MV-4-11 (cell line): ENCODE measurements around the gene SNTG2.
"Not testable (repeated sequence)": the region's sequence is repeated elsewhere in the genome, so short reads cannot be mapped to it uniquely, and the experiment has no call there.

ENCODE experiments used
- DNase-seq: peaks from one replicate; lab custom pipeline; 2025; lab: John Stamatoyannopoulos, UW

Gene SNTG2

DNA sequence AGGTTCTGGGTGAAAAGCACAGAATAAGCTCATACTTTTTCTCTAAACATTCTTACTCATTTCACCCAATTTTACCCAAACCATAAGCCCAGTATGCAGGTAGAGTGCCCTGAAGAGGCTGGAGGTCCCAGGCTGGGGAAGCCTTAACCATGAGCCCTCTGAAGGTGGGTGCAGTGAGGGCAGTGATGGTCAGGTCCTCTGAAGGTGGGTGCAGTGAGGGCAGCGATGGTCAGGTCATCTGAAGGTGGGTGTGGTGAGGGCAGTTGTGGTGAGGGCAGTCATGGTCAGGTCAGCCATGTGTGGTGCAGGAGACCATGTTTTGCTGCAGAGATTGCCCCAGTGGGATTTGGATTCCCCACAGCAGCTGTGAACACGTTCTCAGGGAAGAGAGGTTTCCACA lies 148.8 kb downstream of the SNTG2 start:
- DNase-seq, result no peak

DNA sequence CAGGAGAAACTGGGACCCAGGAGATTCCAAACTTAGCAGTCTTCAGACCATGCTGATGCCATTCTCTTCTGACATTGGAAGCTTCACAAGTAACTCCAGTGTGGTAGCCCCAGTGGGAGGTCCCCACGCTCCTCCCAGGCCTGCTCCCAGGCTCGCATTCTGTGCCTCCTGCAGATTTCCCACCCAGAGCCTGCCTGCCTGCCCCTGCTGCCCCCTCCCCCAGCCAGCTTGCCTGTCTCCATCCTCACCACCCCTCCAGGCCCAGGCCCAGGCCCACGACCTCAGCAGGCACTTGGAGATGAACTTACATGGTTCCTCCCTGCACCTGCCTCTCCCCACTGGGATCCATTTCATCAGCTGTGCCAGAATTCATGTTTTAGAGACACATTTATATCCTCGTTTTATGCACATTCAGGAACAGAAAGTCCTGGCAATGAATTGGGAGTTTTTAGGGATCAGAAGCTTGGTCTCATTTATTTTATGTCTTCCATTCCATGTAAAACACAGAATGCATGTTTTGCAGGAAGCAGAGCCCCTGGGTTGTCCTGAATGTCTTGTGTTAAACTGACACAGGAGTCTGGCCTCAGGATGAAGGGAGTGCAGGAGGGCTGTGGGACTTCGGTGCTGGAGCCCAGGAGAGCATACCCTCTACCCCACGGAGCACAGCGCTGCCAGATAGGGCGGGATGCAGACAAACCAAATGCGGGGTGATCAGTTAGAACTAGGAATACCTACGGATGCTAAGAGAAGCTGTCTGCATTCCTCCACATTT lies 150.5 kb downstream of the SNTG2 start:
- no peak for DNase-seq

GRCh38 chr2:1101982-1102590 lies 151.4 kb downstream of the SNTG2 start:
- DNase-seq, result no peak

GRCh38 chr2:1104364-1104763 lies 153.7 kb downstream of the SNTG2 start:
- DNase-seq, result no peak

DNA sequence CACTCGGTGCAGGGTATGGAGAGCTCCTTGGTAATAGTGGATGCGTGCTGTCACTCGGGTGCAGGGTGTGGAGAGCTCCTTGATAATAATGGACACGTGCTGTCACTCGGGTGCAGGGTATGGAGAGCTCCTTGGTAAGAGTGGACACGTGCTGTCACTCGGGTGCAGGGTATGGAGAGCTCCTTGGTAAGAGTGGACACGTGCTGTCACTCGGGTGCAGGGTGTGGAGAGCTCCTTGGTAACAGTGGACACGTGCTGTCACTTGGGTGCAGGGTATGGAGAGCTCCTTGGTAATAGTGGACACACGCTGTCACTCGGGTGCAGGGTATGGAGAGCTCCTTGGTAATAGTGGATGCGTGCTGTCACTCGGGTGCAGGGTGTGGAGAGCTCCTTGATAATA lies 155.7 kb downstream of the SNTG2 start:
- not testable (repeated sequence) for DNase-seq

- DNase-seq, result no peak
These were observed 165.3 kb downstream of the SNTG2 start for GRCh38 chr2:1115843-1116539.

- no peak for DNase-seq
These were observed 166.9 kb downstream of the SNTG2 start for GRCh38 chr2:1117569-1117968.

- DNase-seq, result no peak
These were observed 174.6 kb downstream of the SNTG2 start for GRCh38 chr2:1125217-1125616.

- no peak for DNase-seq
These were observed 175.2 kb downstream of the SNTG2 start for GRCh38 chr2:1125633-1126370.

DNA sequence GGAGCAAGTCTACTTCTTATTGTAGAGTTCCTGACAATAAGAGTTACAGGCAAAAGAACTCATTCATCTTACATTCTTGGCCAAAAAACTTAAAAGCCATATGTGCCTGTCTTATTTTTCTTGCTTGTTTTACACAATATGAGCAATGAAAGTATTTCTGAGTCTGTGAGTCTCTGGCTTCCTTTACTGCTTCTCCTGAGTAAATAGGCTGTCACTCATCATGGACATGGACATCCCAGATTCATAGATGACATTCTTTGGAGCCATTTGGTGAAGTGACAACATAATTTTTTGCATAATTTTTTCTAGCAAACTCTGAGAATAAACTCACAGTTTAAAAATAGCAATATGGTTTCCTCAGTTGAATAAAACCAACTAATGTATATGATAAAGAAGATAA lies 179.3 kb downstream of the SNTG2 start:
- no peak for DNase-seq

DNA sequence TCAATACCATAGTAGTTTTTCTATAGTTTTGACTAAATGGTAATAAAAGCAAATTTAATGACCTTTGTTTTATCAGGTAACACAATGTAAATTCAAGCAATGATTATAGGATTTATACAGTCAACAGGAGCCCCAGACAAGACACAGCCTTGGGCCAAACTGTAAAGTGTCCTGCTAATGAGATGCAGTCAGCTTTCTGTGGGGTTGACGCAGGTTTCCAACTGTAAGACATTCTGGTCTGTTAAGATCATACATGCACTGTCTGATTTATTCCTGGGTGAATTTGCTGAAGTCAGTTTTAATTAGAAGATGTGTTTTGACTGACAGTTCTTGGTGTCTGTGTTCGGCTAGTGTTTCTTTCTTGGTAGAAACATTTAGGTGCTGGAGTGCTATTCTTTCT lies 180.3 kb downstream of the SNTG2 start:
- no peak for DNase-seq

- no peak for DNase-seq
These were observed 181.8 kb downstream of the SNTG2 start for GRCh38 chr2:1132328-1132969.

GRCh38 chr2:1133896-1134295 lies 183.2 kb downstream of the SNTG2 start:
- DNase-seq, result peak; percentile 11

GRCh38 chr2:1134629-1135028 lies 184.0 kb downstream of the SNTG2 start:
- no peak for DNase-seq

DNA sequence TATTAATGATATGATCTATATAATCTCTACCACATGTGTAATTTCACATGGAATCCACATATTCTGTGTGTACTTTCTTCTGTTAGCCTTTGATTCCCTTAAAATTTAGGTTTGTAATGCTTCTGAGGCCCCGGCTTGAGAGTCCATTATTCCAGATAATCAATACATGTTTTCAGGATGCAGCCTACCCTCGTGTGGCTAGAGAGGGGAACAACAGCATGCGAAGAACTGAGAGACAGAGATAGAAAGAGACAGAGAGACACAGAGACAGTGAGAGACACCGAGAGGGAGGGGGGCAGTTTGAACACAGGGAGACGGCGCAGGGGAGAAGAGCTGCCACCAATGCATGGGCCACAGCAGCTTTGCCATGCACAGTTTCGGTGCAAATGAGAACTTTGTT lies 185.4 kb downstream of the SNTG2 start:
- no peak for DNase-seq

DNA sequence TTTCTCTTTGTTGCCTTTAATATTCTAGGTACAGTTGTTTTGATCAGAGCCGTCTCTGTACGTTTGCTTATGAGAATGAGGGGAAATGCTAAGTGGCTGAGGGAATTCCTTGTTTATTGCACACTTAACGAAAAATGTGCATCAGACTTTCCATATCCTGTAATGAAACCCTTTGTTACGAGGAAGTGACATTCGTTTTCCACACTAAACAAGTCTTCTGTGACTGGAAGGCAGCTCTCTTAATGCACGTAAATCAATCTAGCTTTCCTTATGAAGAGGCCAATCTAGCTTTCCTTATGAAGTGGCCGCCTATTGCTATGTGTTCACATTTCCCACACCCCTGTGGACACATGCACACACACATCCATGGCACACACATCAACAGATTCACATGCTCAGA lies 186.2 kb downstream of the SNTG2 start:
- DNase-seq, result no peak

DNA sequence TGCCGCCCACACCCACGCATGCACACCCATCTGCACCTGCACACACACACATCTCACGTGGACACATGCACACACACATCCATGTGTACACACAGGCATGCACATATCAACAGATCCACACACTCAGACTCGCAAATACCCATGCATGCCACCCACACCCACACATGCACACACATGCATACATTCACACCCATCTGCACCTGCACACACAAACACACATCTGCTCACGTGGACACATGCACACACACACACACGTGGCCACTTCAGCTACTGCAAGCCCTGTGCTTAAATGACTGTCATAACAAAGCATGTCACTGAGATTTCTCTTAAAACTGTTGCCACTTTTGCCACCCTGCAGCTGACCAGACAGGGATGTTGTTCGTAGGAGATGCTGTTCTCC lies 186.6 kb downstream of the SNTG2 start:
- no peak for DNase-seq

GRCh38 chr2:1137913-1138391 lies 187.3 kb downstream of the SNTG2 start:
- DNase-seq, result no peak

DNA sequence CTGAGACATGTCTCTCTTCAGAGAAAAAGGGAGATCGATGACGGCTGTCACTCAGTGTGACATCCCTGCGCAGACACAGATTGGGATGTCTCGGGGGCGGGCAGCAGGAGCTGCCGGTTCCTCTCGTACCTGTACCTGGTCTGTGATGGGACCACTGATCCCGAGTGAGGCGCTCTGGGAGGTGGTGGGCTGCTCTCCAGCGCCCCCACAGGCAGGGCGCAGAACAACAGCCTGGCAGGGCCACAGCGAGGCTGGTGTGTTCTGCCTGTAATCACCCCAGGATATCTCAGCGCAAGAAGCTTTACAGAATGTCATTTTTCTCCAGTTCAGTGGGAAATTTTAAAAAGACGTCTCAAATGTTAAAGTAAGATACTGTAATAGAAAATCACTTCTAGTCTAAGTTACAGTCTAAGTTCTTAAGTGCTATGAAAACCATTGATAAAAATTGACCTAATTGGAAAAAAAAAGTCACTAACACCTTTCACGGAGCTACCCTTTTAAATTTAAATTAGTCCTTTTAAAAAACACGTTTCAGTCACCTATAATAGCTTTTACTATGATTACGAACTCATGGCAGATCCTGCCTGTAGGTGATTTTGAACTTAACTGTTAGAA lies 189.8 kb downstream of the SNTG2 start:
- DNase-seq, result no peak

- no peak for DNase-seq
These were observed 190.4 kb downstream of the SNTG2 start for GRCh38 chr2:1141079-1141478.

GRCh38 chr2:1143129-1143528 lies 192.5 kb downstream of the SNTG2 start:
- no peak for DNase-seq
